HL-60 (cell line): ENCODE results near the gene GALNS.

Experiments used
- GABPA ChIP-seq: IDR thresholded peaks from 2 replicates; pipeline ENCODE4 v1.6.1; 2012; ENCODE audit warnings: low read depth
- POLR2AphosphoS5 ChIP-seq: IDR thresholded peaks from 2 replicates; pipeline ENCODE4 v1.6.1; 2012; ENCODE audit warnings: low read depth
- SPI1 ChIP-seq: IDR thresholded peaks from 2 replicates; pipeline ENCODE4 v1.6.1; 2012; ENCODE audit warnings: low read depth, mild to moderate bottlenecking, borderline replicate concordance
- TF ChIP-seq, protein P1 (sequence below): IDR thresholded peaks from one replicate; pipeline ENCODE4 v1.5.1; 2011; ENCODE audit warnings: low read length, control low read depth, inconsistent platforms; ENCODE audit not compliant: insufficient read depth
- TF ChIP-seq, protein P2 (sequence below): IDR thresholded peaks from 2 replicates; pipeline ENCODE4 v1.6.1; 2012; ENCODE audit warnings: low read depth; ENCODE audit not compliant: insufficient replicate concordance

DNA sequence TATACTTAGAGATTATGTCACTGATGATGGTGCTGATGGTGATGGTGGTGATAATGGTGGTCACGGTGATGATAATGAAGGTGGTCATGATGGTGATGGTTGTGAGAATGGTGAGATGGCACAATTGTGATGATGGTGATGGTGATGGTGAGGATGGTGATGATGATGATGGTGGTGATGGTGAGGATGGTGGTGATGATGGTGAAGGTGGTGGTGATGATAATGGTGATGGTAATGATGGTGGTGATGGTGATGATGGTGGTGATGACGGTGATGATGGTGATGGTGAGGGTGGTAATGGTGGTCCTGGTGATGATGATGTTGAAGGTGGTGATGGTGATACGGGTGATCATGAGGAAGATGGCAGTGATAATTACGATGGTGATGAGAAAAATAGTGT, 58.7 kb downstream of the GALNS start:
- TF ChIP-seq, protein P1, sequence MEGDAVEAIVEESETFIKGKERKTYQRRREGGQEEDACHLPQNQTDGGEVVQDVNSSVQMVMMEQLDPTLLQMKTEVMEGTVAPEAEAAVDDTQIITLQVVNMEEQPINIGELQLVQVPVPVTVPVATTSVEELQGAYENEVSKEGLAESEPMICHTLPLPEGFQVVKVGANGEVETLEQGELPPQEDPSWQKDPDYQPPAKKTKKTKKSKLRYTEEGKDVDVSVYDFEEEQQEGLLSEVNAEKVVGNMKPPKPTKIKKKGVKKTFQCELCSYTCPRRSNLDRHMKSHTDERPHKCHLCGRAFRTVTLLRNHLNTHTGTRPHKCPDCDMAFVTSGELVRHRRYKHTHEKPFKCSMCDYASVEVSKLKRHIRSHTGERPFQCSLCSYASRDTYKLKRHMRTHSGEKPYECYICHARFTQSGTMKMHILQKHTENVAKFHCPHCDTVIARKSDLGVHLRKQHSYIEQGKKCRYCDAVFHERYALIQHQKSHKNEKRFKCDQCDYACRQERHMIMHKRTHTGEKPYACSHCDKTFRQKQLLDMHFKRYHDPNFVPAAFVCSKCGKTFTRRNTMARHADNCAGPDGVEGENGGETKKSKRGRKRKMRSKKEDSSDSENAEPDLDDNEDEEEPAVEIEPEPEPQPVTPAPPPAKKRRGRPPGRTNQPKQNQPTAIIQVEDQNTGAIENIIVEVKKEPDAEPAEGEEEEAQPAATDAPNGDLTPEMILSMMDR = no peak
- TF ChIP-seq POLR2AphosphoS5 (no peak), SPI1 (no peak), GABPA (no peak)
- TF ChIP-seq, protein P2, sequence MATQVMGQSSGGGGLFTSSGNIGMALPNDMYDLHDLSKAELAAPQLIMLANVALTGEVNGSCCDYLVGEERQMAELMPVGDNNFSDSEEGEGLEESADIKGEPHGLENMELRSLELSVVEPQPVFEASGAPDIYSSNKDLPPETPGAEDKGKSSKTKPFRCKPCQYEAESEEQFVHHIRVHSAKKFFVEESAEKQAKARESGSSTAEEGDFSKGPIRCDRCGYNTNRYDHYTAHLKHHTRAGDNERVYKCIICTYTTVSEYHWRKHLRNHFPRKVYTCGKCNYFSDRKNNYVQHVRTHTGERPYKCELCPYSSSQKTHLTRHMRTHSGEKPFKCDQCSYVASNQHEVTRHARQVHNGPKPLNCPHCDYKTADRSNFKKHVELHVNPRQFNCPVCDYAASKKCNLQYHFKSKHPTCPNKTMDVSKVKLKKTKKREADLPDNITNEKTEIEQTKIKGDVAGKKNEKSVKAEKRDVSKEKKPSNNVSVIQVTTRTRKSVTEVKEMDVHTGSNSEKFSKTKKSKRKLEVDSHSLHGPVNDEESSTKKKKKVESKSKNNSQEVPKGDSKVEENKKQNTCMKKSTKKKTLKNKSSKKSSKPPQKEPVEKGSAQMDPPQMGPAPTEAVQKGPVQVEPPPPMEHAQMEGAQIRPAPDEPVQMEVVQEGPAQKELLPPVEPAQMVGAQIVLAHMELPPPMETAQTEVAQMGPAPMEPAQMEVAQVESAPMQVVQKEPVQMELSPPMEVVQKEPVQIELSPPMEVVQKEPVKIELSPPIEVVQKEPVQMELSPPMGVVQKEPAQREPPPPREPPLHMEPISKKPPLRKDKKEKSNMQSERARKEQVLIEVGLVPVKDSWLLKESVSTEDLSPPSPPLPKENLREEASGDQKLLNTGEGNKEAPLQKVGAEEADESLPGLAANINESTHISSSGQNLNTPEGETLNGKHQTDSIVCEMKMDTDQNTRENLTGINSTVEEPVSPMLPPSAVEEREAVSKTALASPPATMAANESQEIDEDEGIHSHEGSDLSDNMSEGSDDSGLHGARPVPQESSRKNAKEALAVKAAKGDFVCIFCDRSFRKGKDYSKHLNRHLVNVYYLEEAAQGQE = no peak
